Measurements from ENCODE around the gene GATAD2A.

DNA sequence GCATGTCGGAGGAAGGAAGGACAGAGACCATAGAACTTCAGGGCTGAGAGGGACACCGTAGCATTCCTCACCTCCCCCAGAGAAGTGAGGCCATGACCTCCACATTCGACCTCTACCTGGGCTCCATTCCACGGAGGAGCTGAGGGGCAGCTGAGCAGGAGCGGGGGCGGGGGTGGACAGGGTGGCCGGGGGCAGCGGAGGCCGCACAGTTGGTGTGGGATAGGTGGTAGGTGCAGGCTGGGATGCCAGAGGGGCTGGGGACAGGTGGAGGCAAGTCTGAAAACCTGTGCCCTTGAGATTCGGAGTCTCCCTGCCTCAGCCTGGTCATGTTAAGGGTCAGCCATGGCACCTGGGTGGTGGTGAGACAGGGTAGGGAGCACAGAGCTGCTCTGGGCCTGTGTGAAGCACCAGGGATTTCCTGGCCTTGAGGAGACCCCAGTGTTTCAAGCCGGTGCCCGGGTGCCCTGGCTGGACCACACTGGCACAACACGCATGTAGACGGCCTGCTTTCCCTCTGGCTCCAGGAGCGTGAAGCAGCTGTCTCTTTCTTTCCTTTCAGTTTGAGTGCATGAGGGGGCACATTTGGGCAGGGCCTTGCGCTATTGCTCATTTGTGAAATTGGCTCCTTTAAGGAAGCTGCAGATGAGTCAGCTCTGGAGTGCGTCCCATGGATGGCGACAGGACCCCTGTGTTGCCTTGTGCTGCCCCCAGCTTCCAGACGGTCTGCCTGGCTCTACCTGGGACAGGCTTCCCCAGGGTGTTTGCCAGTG, 58.1 kb downstream of the GATAD2A start:
- TF ChIP-seq, protein P1, sequence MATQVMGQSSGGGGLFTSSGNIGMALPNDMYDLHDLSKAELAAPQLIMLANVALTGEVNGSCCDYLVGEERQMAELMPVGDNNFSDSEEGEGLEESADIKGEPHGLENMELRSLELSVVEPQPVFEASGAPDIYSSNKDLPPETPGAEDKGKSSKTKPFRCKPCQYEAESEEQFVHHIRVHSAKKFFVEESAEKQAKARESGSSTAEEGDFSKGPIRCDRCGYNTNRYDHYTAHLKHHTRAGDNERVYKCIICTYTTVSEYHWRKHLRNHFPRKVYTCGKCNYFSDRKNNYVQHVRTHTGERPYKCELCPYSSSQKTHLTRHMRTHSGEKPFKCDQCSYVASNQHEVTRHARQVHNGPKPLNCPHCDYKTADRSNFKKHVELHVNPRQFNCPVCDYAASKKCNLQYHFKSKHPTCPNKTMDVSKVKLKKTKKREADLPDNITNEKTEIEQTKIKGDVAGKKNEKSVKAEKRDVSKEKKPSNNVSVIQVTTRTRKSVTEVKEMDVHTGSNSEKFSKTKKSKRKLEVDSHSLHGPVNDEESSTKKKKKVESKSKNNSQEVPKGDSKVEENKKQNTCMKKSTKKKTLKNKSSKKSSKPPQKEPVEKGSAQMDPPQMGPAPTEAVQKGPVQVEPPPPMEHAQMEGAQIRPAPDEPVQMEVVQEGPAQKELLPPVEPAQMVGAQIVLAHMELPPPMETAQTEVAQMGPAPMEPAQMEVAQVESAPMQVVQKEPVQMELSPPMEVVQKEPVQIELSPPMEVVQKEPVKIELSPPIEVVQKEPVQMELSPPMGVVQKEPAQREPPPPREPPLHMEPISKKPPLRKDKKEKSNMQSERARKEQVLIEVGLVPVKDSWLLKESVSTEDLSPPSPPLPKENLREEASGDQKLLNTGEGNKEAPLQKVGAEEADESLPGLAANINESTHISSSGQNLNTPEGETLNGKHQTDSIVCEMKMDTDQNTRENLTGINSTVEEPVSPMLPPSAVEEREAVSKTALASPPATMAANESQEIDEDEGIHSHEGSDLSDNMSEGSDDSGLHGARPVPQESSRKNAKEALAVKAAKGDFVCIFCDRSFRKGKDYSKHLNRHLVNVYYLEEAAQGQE (IDR thresholded peaks at IDR 0.05; ENCODE audit: insufficient replicate concordance, low read depth), result no peak
- no peak for TF ChIP-seq CTCF (IDR thresholded peaks at IDR 0.05; ENCODE audit: insufficient read depth, low read length)
- TF ChIP-seq SPI1 (IDR thresholded peaks at IDR 0.05; ENCODE audit: borderline replicate concordance, low read depth), result no peak
- no peak for TF ChIP-seq POLR2AphosphoS5 (IDR thresholded peaks at IDR 0.05; ENCODE audit: low read depth)
